ENCODE measurements around the gene RACGAP1.
A peak's percentile ranks its signal among the peaks of the same experiment; 100 is the strongest.

Gene RACGAP1

DNA sequence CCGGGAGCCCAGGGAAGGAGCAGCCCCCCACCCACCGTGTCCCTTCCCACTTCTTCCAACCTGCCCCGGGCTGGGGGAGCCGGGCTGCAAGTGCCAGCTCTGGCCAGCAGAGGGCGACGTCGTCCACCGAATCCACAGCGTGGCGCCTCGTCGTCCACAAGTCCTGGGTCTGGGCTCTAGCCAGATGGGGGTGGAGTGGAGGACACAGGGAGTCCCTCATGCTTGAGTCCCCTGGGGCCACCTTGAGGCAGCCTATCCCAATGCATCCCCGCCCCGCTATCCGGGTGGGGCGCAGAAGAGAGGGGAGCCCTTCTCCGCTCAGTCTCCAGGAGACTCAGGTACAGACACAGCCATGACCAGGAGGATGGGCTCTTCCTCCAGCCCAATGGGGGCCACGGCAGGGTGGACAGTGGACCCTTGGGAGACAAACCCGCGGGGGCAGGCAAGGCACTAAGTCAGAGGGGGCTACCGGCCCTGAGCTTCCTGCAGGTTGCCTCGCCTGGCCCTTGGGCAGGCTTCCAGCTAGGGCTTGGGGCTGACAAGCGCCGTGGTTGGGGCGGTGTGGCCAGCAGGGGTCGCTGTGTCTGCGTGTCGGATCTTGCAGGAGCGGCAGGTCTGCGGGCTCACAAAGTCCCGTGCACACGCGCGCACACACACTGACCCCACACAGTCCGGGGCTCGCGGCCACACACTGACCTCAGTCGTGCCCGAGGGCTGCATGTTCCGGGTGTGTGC, 58.1 kb downstream of the RACGAP1 start:
- Histone ChIP-seq H3K27ac (ENCODE audit: low read depth, low read length) (no peak overlapping the region), H3K36me3 (ENCODE audit: control insufficient read depth, insufficient read depth, low read length) (no peaks in the 10 kb centered on the region), H3K4me1 (ENCODE audit: control insufficient read depth, insufficient read depth, low read length) (no peaks in the 10 kb centered on the region), H3K4me3 (ENCODE audit: low read length) (peak overlapping the region; percentile 50), H3K27me3 (ENCODE audit: control insufficient read depth, insufficient read depth, low read length) (peaks cover 3% of the 10 kb centered on the region), H3K9ac (ENCODE audit: low read length) (no peak overlapping the region)

DNA sequence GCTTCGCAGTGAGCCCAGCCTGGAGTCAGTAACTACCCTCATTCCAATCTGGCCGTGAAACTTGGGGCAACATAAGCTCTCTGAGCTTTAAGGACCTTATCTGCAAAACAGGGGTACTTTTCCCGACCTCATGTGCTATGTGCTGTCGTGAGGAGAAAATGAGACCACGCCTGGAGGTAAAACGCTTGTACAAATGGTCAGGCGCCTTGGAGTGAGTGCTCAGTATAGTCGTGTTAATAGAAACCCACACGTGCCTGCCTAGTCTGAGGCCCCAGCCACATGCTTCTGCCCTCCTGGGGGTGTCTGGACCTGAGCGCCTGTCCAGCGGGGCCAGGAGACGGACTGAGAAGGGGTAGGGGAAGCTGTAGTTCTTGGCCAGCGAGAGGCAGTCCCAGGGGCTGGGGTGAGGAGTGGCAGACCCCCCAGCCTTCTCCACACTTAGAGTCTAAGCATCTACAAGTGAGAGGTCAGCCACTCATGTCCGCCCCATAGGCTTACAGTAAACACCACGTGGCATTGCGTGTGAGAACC, 58.7 kb downstream of the RACGAP1 start:
- Histone ChIP-seq H3K4me3 (ENCODE audit: low read length) (no peak overlapping the region), H3K36me3 (ENCODE audit: control insufficient read depth, insufficient read depth, low read length) (no peaks in the 10 kb centered on the region), H3K27me3 (ENCODE audit: control insufficient read depth, insufficient read depth, low read length) (peaks cover 3% of the 10 kb centered on the region), H3K4me1 (ENCODE audit: control insufficient read depth, insufficient read depth, low read length) (no peaks in the 10 kb centered on the region), H3K27ac (ENCODE audit: low read depth, low read length) (no peak overlapping the region), H3K9ac (ENCODE audit: low read length) (no peak overlapping the region)

DNA sequence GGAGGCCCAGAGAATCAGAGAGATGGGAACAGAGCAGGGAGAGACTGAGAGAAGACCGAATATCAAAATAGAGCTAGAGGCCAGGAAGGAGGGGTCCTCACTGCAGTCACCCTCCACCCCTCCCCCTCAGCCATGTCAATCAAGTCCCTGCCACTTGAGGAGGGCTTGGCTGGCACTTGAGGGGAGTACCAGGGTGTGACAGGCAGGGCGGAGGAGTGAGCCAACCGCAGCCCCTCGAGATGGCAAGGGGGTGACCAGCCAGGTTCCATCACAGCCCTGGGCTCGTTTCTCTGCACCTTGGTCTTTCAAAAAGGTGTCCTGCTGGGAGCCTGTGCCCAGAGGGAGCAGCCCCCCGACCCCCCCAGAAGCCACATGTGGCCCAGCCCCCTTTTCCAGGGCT, 59.5 kb downstream of the RACGAP1 start:
- H3K4me1 ChIP-seq (ENCODE audit: control insufficient read depth, insufficient read depth, low read length) = no peaks in the 10 kb centered on the region
- H3K27me3 ChIP-seq (ENCODE audit: control insufficient read depth, insufficient read depth, low read length) = peaks cover 6% of the 10 kb centered on the region
- H3K36me3 ChIP-seq (ENCODE audit: control insufficient read depth, insufficient read depth, low read length) = no peaks in the 10 kb centered on the region
- no peak overlapping the region for H3K27ac ChIP-seq (ENCODE audit: low read depth, low read length)
- no peak overlapping the region for H3K4me3 ChIP-seq (ENCODE audit: low read length)
- no peak overlapping the region for H3K9ac ChIP-seq (ENCODE audit: low read length)

DNA sequence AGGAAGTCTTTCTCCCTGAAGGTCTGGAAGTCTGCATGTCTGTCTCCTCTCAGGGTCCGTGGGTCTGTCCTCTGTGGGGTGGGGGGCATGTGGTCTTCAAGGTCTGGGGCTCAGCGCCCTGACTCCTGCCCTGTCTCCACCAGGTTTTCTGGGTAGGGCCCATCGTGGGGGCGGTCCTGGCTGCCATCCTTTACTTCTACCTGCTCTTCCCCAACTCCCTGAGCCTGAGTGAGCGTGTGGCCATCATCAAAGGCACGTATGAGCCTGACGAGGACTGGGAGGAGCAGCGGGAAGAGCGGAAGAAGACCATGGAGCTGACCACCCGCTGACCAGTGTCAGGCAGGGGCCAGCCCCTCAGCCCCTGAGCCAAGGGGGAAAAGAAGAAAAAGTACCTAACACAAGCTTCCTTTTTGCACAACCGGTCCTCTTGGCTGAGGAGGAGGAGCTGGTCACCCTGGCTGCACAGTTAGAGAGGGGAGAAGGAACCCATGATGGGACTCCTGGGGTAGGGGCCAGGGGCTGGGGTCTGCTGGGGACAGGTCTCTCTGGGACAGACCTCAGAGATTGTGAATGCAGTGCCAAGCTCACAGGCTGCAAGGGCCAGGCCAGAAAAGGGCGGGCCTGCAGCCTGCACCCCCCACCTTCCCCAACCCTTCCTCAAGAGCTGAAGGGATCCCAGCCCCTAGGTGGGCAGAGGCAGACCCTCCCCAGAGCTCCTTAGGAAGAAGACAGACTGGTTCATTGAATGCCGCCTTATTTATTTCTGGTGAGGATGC, 60.3 kb downstream of the RACGAP1 start:
- no peaks in the 10 kb centered on the region for H3K4me1 ChIP-seq (ENCODE audit: control insufficient read depth, insufficient read depth, low read length)
- H3K9ac ChIP-seq (ENCODE audit: low read length) = no peak overlapping the region
- H3K27ac ChIP-seq (ENCODE audit: low read depth, low read length) = no peak overlapping the region
- peaks cover 10% of the 10 kb centered on the region for H3K27me3 ChIP-seq (ENCODE audit: control insufficient read depth, insufficient read depth, low read length)
- H3K36me3 ChIP-seq (ENCODE audit: control insufficient read depth, insufficient read depth, low read length) = no peaks in the 10 kb centered on the region
- no peak overlapping the region for H3K4me3 ChIP-seq (ENCODE audit: low read length)

DNA sequence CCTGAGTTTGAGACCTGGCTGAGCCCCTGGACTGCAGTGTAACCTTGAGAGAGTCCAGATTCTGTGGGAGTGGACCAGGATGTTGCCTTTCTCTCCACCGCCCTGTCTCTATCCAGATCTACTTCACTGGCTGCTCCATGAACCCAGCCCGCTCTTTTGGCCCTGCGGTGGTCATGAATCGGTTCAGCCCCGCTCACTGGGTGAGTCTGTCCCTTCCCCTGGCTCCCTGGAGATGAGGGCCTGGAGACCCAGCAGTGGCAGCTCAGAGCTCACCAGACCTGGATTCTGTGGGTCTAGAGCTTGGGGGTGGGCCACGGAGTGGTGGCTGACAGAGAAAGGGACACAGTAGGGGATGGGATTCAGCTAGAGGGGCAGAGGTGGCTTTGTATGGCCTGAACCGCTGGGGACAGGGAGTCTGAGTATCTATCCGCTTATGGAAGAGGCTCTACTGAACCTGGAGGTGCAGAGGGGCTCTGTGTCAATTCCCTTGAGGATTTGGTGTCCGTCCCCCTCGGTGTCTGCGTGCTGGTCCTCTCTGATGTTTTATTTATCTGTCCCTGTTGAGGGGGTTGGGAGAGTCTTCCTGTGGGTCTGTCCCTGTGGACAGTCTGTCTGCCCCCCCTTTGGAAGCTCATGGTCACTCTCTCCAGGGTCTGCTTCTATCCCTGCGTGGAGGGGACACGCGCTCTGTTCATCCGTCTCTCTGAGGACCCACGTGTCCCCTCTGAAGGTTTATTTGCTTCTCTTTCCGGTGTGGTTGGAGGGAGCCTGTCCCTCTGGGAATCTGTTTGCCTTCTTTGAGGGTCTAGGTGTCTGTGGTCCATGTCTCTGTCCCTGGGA, 61.1 kb downstream of the RACGAP1 start:
- no peak overlapping the region for H3K9ac ChIP-seq (ENCODE audit: low read length)
- H3K4me1 ChIP-seq (ENCODE audit: control insufficient read depth, insufficient read depth, low read length) = no peaks in the 10 kb centered on the region
- no peaks in the 10 kb centered on the region for H3K36me3 ChIP-seq (ENCODE audit: control insufficient read depth, insufficient read depth, low read length)
- peaks cover 15% of the 10 kb centered on the region for H3K27me3 ChIP-seq (ENCODE audit: control insufficient read depth, insufficient read depth, low read length)
- H3K27ac ChIP-seq (ENCODE audit: low read depth, low read length) = no peak overlapping the region
- no peak overlapping the region for H3K4me3 ChIP-seq (ENCODE audit: low read length)

DNA sequence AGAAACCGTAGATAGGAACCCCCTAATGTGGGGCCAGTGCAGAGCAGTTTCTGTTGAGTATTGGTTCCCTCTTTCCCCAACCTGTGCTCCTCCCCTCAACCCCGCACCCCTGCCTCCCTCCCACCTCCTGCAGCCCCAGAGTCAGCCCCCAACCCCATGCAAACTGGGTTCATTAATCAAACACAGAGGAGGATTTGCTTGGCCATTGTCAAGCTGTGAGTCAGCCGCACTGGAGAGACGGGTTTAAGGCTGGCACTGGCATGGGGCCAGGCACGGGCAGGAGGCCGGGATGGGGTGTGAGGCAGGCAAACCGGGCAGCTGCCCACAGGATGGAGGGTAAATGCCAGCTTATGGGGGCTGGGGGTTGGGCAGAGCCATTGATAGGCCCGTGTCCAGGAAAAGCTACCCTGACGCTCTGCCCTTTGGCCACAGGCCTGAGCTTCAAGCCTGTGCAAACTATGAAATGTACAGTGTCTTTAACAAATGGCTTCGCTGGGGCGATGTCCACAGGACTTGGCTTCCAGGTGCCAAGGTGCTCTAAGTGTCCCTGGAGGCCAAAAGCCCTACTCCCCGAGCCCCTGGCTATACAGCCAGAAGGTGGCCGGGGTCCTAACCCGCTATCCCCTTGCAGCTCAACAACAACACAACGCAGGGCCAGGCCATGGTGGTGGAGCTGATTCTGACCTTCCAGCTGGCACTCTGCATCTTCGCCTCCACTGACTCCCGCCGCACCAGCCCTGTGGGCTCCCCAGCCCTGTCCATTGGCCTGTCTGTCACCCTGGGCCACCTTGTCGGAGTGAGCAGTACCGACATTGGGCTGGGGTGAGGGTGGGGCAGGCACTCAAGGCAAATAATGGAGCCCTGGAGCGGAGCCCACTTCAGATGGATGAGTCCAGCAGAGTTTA, 62.2 kb downstream of the RACGAP1 start:
- H3K4me3 ChIP-seq (ENCODE audit: low read length) = no peak overlapping the region
- H3K4me1 ChIP-seq (ENCODE audit: control insufficient read depth, insufficient read depth, low read length) = no peaks in the 10 kb centered on the region
- H3K27me3 ChIP-seq (ENCODE audit: control insufficient read depth, insufficient read depth, low read length) = peaks cover 25% of the 10 kb centered on the region
- H3K27ac ChIP-seq (ENCODE audit: low read depth, low read length) = no peak overlapping the region
- no peak overlapping the region for H3K9ac ChIP-seq (ENCODE audit: low read length)
- no peaks in the 10 kb centered on the region for H3K36me3 ChIP-seq (ENCODE audit: control insufficient read depth, insufficient read depth, low read length)

DNA sequence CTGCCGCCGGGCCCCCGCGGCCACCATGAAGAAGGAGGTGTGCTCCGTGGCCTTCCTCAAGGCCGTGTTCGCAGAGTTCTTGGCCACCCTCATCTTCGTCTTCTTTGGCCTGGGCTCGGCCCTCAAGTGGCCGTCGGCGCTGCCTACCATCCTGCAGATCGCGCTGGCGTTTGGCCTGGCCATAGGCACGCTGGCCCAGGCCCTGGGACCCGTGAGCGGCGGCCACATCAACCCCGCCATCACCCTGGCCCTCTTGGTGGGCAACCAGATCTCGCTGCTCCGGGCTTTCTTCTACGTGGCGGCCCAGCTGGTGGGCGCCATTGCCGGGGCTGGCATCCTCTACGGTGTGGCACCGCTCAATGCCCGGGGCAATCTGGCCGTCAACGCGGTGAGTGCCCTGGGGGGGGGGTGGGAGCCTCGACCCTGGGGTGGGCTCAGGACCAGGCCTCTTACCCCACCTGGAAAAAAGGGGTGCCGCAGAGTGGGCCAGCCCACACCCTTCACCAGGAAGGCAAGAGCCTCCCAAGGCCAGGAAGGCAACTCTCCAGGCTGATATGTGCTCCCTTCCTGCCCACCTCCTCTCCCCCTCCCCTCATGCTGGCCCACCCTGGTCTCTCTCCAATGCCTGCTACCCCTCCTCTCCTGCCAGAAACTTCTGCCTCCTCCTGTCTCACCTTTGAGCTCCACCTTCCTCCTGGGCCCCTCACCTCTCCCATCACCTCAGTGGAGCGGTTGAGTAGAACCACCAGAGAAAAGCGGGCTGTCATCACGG, 63.1 kb downstream of the RACGAP1 start:
- Histone ChIP-seq H3K4me1 (ENCODE audit: control insufficient read depth, insufficient read depth, low read length) (no peaks in the 10 kb centered on the region), H3K9ac (ENCODE audit: low read length) (no peak overlapping the region), H3K27ac (ENCODE audit: low read depth, low read length) (no peak overlapping the region), H3K27me3 (ENCODE audit: control insufficient read depth, insufficient read depth, low read length) (peaks cover 25% of the 10 kb centered on the region), H3K4me3 (ENCODE audit: low read length) (no peak overlapping the region), H3K36me3 (ENCODE audit: control insufficient read depth, insufficient read depth, low read length) (no peaks in the 10 kb centered on the region)

DNA sequence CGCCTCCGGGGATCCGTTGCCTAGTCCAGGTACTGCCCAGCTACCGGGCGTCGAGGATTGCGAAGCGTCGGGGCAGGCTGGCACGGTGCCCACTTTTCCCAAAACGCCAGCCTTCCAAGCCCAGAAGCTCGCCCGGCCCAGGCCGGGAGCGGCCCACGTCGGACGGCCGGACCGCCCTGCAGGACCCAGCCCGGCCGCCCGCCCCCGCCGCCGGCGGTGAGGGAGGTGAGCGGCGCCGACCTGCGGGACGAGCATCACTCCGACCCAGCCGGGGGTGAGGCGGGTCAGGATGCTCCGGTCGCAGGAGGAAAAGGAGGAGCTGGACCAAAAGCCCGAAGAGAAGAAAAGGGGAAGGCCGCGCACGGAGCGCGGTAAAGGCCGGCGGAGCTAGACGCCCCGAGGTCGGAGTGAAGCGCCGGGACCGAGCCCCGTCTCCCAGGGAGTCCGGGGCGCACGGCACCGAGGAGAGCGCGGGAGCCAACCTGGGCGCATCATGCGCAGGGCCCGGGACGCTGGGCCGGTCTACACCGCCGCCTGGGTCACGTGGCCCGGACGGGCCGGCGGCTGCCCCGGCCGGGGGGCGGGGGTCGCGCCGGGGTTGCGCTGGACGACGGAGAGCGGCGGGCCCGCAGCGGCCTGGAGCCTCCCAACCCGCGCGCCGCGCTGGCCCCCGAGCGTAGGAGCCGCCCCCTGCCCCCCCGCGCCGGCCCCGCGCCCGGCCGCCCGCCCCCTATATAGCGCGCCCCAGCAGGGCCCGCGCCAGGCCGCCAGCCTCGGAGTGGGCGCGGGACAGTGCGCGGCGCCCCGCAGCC, 64.0 kb downstream of the RACGAP1 start, which contains the start of gene AQP5:
Gene AQP5, plus strand, starts transcription at position 762 of the 812 bp plus-strand sequence. CDS start 146 bp downstream, outside the sequence.
- Histone ChIP-seq H3K36me3 (ENCODE audit: control insufficient read depth, insufficient read depth, low read length) (no peaks in the 10 kb centered on the region), H3K9ac (ENCODE audit: low read length) (no peak within 1 kb of the TSS), H3K27me3 (ENCODE audit: control insufficient read depth, insufficient read depth, low read length) (peaks cover 29% of the 10 kb centered on the region), H3K27ac (ENCODE audit: low read depth, low read length) (no peak within 1 kb of the TSS), H3K4me3 (ENCODE audit: low read length) (peak within 1 kb of the TSS; percentile 41), H3K4me1 (ENCODE audit: control insufficient read depth, insufficient read depth, low read length) (no peaks in the 10 kb centered on the region)

DNA sequence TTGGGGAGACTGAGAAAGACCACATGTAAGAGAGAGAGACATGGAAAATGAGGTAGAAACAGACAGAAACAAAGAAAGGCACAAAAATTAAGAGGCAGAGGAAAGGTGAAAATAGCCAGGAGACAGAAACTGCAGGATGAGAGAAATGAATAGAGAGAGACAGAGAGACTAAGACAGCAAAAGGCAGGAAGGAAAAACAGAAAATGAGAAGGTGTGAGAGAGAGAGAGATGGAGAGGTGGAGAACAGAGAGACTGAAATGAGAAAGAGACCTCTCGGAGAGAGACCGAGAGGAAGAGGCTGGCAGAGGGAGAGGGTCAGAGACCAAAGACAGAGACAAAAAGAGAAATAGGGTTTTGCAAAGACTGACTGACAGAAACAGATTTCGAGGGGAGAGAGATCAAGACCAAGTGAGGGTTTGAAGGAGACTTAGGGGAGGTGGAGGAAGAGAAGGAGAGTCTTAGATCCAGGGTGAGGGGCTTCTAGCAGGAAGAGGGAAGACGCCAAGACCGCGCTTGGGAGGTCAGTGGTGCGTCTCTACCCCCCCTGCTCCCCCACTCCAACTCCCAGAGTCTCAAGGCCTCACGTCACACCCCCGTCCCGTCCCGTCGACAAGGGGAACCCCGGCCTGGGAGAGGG, 64.7 kb downstream of the RACGAP1 start:
- Histone ChIP-seq H3K9ac (ENCODE audit: low read length) (no peak overlapping the region), H3K27ac (ENCODE audit: low read depth, low read length) (no peak overlapping the region), H3K4me3 (ENCODE audit: low read length) (no peak overlapping the region), H3K4me1 (ENCODE audit: control insufficient read depth, insufficient read depth, low read length) (no peaks in the 10 kb centered on the region), H3K27me3 (ENCODE audit: control insufficient read depth, insufficient read depth, low read length) (peaks cover 32% of the 10 kb centered on the region), H3K36me3 (ENCODE audit: control insufficient read depth, insufficient read depth, low read length) (no peaks in the 10 kb centered on the region)
